Loucy (cell line): ENCODE measurements around the gene ZNHIT1.

Source experiments
- EZH2phosphoT487 ChIP-seq: fragments of 200-600 bp; IDR thresholded peaks from 2 replicates; pipeline ENCODE4 v1.6.1; 2018; ENCODE audit warnings: antibody characterized with exemption, mild to moderate bottlenecking, moderate library complexity, borderline replicate concordance
- TF ChIP-seq, protein P1 (sequence below): fragments of 200-600 bp; sonication (generic); conservative IDR thresholded peaks from 2 replicates; pipeline ENCODE4 v1.5.1; 2014; ENCODE audit warnings: mild to moderate bottlenecking, antibody characterized with exemption, low read length

DNA sequence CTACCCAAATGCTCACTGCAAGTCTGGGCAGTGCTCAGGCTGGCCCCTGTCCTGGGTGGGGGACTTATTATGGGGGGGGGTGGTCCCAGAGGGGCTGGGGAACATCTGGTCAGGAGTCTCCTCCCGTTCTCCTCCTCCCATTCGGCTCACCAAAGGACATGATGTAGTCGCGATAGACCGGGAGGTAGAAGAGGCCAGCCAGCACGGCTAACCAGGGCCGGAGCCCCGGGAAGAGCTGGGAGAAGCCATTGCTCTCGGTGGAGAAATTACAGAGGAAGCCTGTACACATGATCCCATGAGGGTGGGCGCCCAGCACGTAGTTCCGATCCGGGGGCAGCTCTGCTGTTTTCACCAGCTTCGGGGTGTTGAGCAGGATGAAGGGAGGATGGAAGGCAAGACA lies 19.5 kb upstream of the ZNHIT1 start:
- TF ChIP-seq, protein P1, sequence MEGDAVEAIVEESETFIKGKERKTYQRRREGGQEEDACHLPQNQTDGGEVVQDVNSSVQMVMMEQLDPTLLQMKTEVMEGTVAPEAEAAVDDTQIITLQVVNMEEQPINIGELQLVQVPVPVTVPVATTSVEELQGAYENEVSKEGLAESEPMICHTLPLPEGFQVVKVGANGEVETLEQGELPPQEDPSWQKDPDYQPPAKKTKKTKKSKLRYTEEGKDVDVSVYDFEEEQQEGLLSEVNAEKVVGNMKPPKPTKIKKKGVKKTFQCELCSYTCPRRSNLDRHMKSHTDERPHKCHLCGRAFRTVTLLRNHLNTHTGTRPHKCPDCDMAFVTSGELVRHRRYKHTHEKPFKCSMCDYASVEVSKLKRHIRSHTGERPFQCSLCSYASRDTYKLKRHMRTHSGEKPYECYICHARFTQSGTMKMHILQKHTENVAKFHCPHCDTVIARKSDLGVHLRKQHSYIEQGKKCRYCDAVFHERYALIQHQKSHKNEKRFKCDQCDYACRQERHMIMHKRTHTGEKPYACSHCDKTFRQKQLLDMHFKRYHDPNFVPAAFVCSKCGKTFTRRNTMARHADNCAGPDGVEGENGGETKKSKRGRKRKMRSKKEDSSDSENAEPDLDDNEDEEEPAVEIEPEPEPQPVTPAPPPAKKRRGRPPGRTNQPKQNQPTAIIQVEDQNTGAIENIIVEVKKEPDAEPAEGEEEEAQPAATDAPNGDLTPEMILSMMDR, result no peak
- TF ChIP-seq EZH2phosphoT487, result no peak
